HFF-Myc (cell line): ENCODE measurements around the gene TBCK.
A peak's percentile ranks its signal among the peaks of the same experiment; 100 is the strongest.

Source experiments
- DNase-seq: peaks from one replicate; pipeline ENCODE4 v3.0.0-alpha.2; 2011; ENCODE audit warnings: low read depth; ENCODE audit errors: extremely low read depth
- H3K4me3 ChIP-seq: replicated peaks from 2 replicates; pipeline ENCODE4 v1.5.1; 2011; ENCODE audit warnings: low read depth, mild to moderate bottlenecking, control low read depth, low read length
- CTCF ChIP-seq: IDR thresholded peaks from 2 replicates; pipeline ENCODE4 v1.5.1; 2012; ENCODE audit warnings: mild to moderate bottlenecking, low read depth, low read length, control low read depth; ENCODE audit errors: missing control alignments

Gene TBCK

GRCh38 chr4:106338671-106339070, 22.7 kb upstream of the TBCK start:
- H3K4me3 ChIP-seq, result no peak overlapping the region
- TF ChIP-seq CTCF, result no peak
- DNase-seq, result no peak

- DNase-seq, result no peak
- no peak for TF ChIP-seq CTCF
- no peak overlapping the region for H3K4me3 ChIP-seq
These were observed 21.9 kb upstream of the TBCK start for GRCh38 chr4:106337916-106338315.

- no peak for DNase-seq
- no peak for TF ChIP-seq CTCF
- H3K4me3 ChIP-seq, result no peak overlapping the region
These were observed 20.6 kb upstream of the TBCK start for GRCh38 chr4:106336618-106337017.

- TF ChIP-seq CTCF, result no peak
- H3K4me3 ChIP-seq, result no peak overlapping the region
- no peak for DNase-seq
These were observed 18.9 kb upstream of the TBCK start for GRCh38 chr4:106334741-106335470.

- TF ChIP-seq CTCF, result no peak
- no peak overlapping the region for H3K4me3 ChIP-seq
- DNase-seq, result no peak
These were observed 17.2 kb upstream of the TBCK start for GRCh38 chr4:106333186-106333585.

GRCh38 chr4:106329041-106329618, 13.1 kb upstream of the TBCK start:
- peak; percentile 64 for TF ChIP-seq CTCF
- no peak overlapping the region for H3K4me3 ChIP-seq
- no peak for DNase-seq

- DNase-seq, result no peak
- TF ChIP-seq CTCF, result no peak
- H3K4me3 ChIP-seq, result no peak overlapping the region
These were observed 9.8 kb upstream of the TBCK start for GRCh38 chr4:106325800-106326199.
